BE2C (cell line): ENCODE measurements around the gene CAMSAP2.

Experiments used
- DNase-seq: peaks from one replicate; pipeline ENCODE4 v3.0.0-alpha.2; 2020
- H3K27me3 ChIP-seq: fragments of 250-450 bp; sonication (Bioruptor Pico); 2 replicates; pipeline ENCODE4 v1.5.1; 2020; ENCODE audit warnings: mild to moderate bottlenecking
- H3K36me3 ChIP-seq: fragments of 250-450 bp; sonication (Bioruptor Pico); 2 replicates; pipeline ENCODE4 v1.5.1; 2020; ENCODE audit warnings: mild to moderate bottlenecking
- H3K4me1 ChIP-seq: fragments of 250-450 bp; sonication (Bioruptor Pico); 2 replicates; pipeline ENCODE4 v1.5.1; 2020
- H3K4me3 ChIP-seq: 2 replicates; pipeline ENCODE4 v1.5.1; 2011; ENCODE audit warnings: low read depth, low read length
- H3K9me3 ChIP-seq: fragments of 250-450 bp; sonication (Bioruptor Pico); 2 replicates; pipeline ENCODE4 v1.5.1; 2020
- CTCF ChIP-seq: IDR thresholded peaks from 2 replicates; pipeline ENCODE4 v1.5.1; 2012; ENCODE audit warnings: mild to moderate bottlenecking, low read depth, low read length

Gene CAMSAP2

GRCh38 chr1:200731654-200732332 is 6.9 kb upstream of the CAMSAP2 start:
- Histone ChIP-seq H3K27me3 (no peaks in the 10 kb centered on the region), H3K9me3 (no peaks in the 10 kb centered on the region), H3K4me3 (no peak overlapping the region), H3K4me1 (no peaks in the 10 kb centered on the region; the same call in 1 of the 2 replicates), H3K36me3 (no peaks in the 10 kb centered on the region)
- no peak for TF ChIP-seq CTCF
- no peak for DNase-seq

GRCh38 chr1:200732438-200732837 is 6.3 kb upstream of the CAMSAP2 start:
- no peaks in the 10 kb centered on the region for H3K27me3 ChIP-seq
- no peaks in the 10 kb centered on the region for H3K36me3 ChIP-seq
- no peak for TF ChIP-seq CTCF
- H3K9me3 ChIP-seq = no peaks in the 10 kb centered on the region
- DNase-seq = no peak
- H3K4me3 ChIP-seq = no peak overlapping the region
- no peaks in the 10 kb centered on the region; the same call in 1 of the 2 replicates for H3K4me1 ChIP-seq

GRCh38 chr1:200733907-200734306 is 4.8 kb upstream of the CAMSAP2 start:
- Histone ChIP-seq H3K4me3 (no peak overlapping the region), H3K9me3 (no peaks in the 10 kb centered on the region), H3K27me3 (no peaks in the 10 kb centered on the region), H3K4me1 (peaks cover 8% of the 10 kb centered on the region), H3K36me3 (no peaks in the 10 kb centered on the region; the same call in 1 of the 2 replicates)
- DNase-seq = no peak
- TF ChIP-seq CTCF = no peak

GRCh38 chr1:200737647-200738291 is 924 bp upstream of the CAMSAP2 start:
- no peaks in the 10 kb centered on the region for H3K27me3 ChIP-seq
- H3K36me3 ChIP-seq = no peaks in the 10 kb centered on the region; the same call in 1 of the 2 replicates
- peak overlapping the region; percentile 58 for H3K4me3 ChIP-seq
- peaks cover 12% of the 10 kb centered on the region for H3K4me1 ChIP-seq
- TF ChIP-seq CTCF = no peak
- no peaks in the 10 kb centered on the region for H3K9me3 ChIP-seq
- no peak for DNase-seq

GRCh38 chr1:200738949-200739651 is 407 bp downstream of the CAMSAP2 start:
- Histone ChIP-seq H3K9me3 (no peaks in the 10 kb centered on the region), H3K4me3 (peak overlapping the region; percentile 95), H3K4me1 (peaks cover 12% of the 10 kb centered on the region), H3K36me3 (peaks cover 5% of the 10 kb centered on the region; the same call in 1 of the 2 replicates), H3K27me3 (no peaks in the 10 kb centered on the region)
- TF ChIP-seq CTCF = no peak
- no peak for DNase-seq
